ENCODE results near the gene ATPAF2.

GRCh38 chr17:17983376-17983775 is 55.6 kb downstream of the ATPAF2 start:
- no peak for TF ChIP-seq EZH2 (IDR thresholded peaks at IDR 0.05; ENCODE audit: insufficient read depth, poor library complexity, severe bottlenecking)
- TF ChIP-seq EZH2phosphoT487 (IDR thresholded peaks at IDR 0.05; ENCODE audit: insufficient read depth, low read depth) = no peak

Measured in GM23248 (cell line).